ENCODE results near the gene ZNF474. TPM values are rescaled to one million over a fixed set of nuclear protein-coding genes. Genes with fewer than 3 reads are reported as not detected.

The ZNF474 gene
- total and polyA plus RNA-seq, 7 experiments from 2014 or later, result 0.24 TPM; not detected in 4

GRCh38 chr5:122183098-122183787, 53.9 kb downstream of the ZNF474 start:
- no peaks in the 10 kb centered on the region for H3K4me1 Mint-ChIP-seq
- Histone ChIP-seq H3K27ac (ENCODE audit: low read depth, low read length) (no peak overlapping the region), H3K4me1 (ENCODE audit: control insufficient read depth in 2 of 2, insufficient read depth in 2 of 2, low read length in 2 of 2) (no peaks in the 10 kb centered on the region), H3K36me3 (ENCODE audit: control insufficient read depth in 2 of 3, insufficient read depth in 3 of 3, low read length in 3 of 3) (no peaks in the 10 kb centered on the region), H3K9me3 (ENCODE audit: control insufficient read depth in 2 of 3, low read length in 3 of 3) (no peaks in the 10 kb centered on the region), H3K4me3 (ENCODE audit: low read length) (no peak overlapping the region), H3K27me3 (ENCODE audit: control insufficient read depth in 2 of 2, insufficient read depth in 2 of 2, low read length in 2 of 2) (no peaks in the 10 kb centered on the region)
- H3K36me3 Mint-ChIP-seq, result no peaks in the 10 kb centered on the region
- no peak overlapping the region for H3K4me3 Mint-ChIP-seq
- H3K27ac Mint-ChIP-seq, result no peak overlapping the region
- ChIA-PET CTCF (no interaction called here), POLR2A (no interaction called here)
- DNase-seq, result no peak
- intact Hi-C loops (cut with micrococcal nuclease), result no loop called here
- H3K27me3 Mint-ChIP-seq, result peaks cover 2 to 28% (median 20%) of the 10 kb centered on the region in 5 donors
- H3K9me3 Mint-ChIP-seq, result peaks cover 0 to 7% (median 0%) of the 10 kb centered on the region in 11 donors
- no peak for ATAC-seq

- Mint-ChIP-seq H3K4me3 (no peak overlapping the region), H3K36me3 (no peaks in the 10 kb centered on the region), H3K4me1 (no peaks in the 10 kb centered on the region), H3K9me3 (peaks cover 0 to 7% (median 0%) of the 10 kb centered on the region in 11 donors), H3K27me3 (peaks cover 2 to 28% (median 20%) of the 10 kb centered on the region in 5 donors), H3K27ac (no peak overlapping the region)
- H3K4me1 ChIP-seq (ENCODE audit: control insufficient read depth in 2 of 2, insufficient read depth in 2 of 2, low read length in 2 of 2), result no peaks in the 10 kb centered on the region
- H3K4me3 ChIP-seq (ENCODE audit: low read length), result no peak overlapping the region
- H3K9me3 ChIP-seq (ENCODE audit: control insufficient read depth in 2 of 3, low read length in 3 of 3), result no peaks in the 10 kb centered on the region
- DNase-seq (no peak), ATAC-seq (no peak)
- ChIA-PET POLR2A (no interaction called here), CTCF (no interaction called here)
- H3K27me3 ChIP-seq (ENCODE audit: control insufficient read depth in 2 of 2, insufficient read depth in 2 of 2, low read length in 2 of 2), result no peaks in the 10 kb centered on the region
- no peak overlapping the region for H3K27ac ChIP-seq (ENCODE audit: low read depth, low read length)
- no peaks in the 10 kb centered on the region for H3K36me3 ChIP-seq (ENCODE audit: control insufficient read depth in 2 of 3, insufficient read depth in 3 of 3, low read length in 3 of 3)
- intact Hi-C loops (cut with micrococcal nuclease), result no loop called here
These were observed 54.4 kb downstream of the ZNF474 start for GRCh38 chr5:122183788-122184170.

- H3K27me3 Mint-ChIP-seq, result peaks cover 2 to 28% (median 22%) of the 10 kb centered on the region in 5 donors
- peaks cover 0 to 5% (median 0%) of the 10 kb centered on the region in 11 donors for H3K9me3 Mint-ChIP-seq
- Histone ChIP-seq H3K4me1 (ENCODE audit: control insufficient read depth in 2 of 2, insufficient read depth in 2 of 2, low read length in 2 of 2) (no peaks in the 10 kb centered on the region), H3K4me3 (ENCODE audit: low read length) (no peak overlapping the region), H3K27me3 (ENCODE audit: control insufficient read depth in 2 of 2, insufficient read depth in 2 of 2, low read length in 2 of 2) (no peaks in the 10 kb centered on the region), H3K9me3 (ENCODE audit: control insufficient read depth in 2 of 3, low read length in 3 of 3) (no peaks in the 10 kb centered on the region), H3K36me3 (ENCODE audit: control insufficient read depth in 2 of 3, insufficient read depth in 3 of 3, low read length in 3 of 3) (no peaks in the 10 kb centered on the region), H3K27ac (ENCODE audit: low read depth, low read length) (no peak overlapping the region)
- DNase-seq (no peak), ATAC-seq (no peak)
- H3K27ac Mint-ChIP-seq, result no peak overlapping the region
- intact Hi-C loops (cut with micrococcal nuclease), result no loop called here
- ChIA-PET POLR2A (no interaction called here), CTCF (interaction anchor here (0.6 kb wide), 1 partner anchor 44 kb away, joined by 3 read pairs; no protein-coding TSS in a partner anchor)
- no peaks in the 10 kb centered on the region for H3K4me1 Mint-ChIP-seq
- H3K4me3 Mint-ChIP-seq, result no peak overlapping the region
- no peaks in the 10 kb centered on the region for H3K36me3 Mint-ChIP-seq
These were observed 55.4 kb downstream of the ZNF474 start for GRCh38 chr5:122184676-122185255.

GRCh38 chr5:122187426-122187825, 58.1 kb downstream of the ZNF474 start:
- POLR2A ChIA-PET, result no interaction called here

GRCh38 chr5:122190156-122190555, 60.8 kb downstream of the ZNF474 start:
- H3K4me3 ChIP-seq (ENCODE audit: low read length), result no peak overlapping the region
- Mint-ChIP-seq H3K36me3 (no peaks in the 10 kb centered on the region), H3K4me1 (no peaks in the 10 kb centered on the region), H3K4me3 (no peak overlapping the region), H3K27me3 (peaks cover 3 to 59% (median 40%) of the 10 kb centered on the region in 5 donors), H3K9me3 (peaks cover 0 to 5% (median 0%) of the 10 kb centered on the region in 11 donors), H3K27ac (no peak overlapping the region)
- ChIA-PET CTCF (no interaction called here), POLR2A (no interaction called here)
- no peak overlapping the region for H3K27ac ChIP-seq (ENCODE audit: low read depth, low read length)
- H3K4me1 ChIP-seq (ENCODE audit: control insufficient read depth in 2 of 2, insufficient read depth in 2 of 2, low read length in 2 of 2), result no peaks in the 10 kb centered on the region
- ATAC-seq (no peak), DNase-seq (no peak)
- intact Hi-C loops (cut with micrococcal nuclease), result loop anchor here (10.0 kb wide), 2 partner anchors 805 to 1175 kb away; no protein-coding TSS in a partner anchor
- no peaks in the 10 kb centered on the region for H3K36me3 ChIP-seq (ENCODE audit: control insufficient read depth in 2 of 3, insufficient read depth in 3 of 3, low read length in 3 of 3)
- no peaks in the 10 kb centered on the region for H3K9me3 ChIP-seq (ENCODE audit: control insufficient read depth in 2 of 3, low read length in 3 of 3)
- no peaks in the 10 kb centered on the region for H3K27me3 ChIP-seq (ENCODE audit: control insufficient read depth in 2 of 2, insufficient read depth in 2 of 2, low read length in 2 of 2)

More at GRCh38 chr5:122187426-122187825, 58.1 kb downstream of the ZNF474 start:
- H3K36me3 ChIP-seq (ENCODE audit: control insufficient read depth in 2 of 3, insufficient read depth in 3 of 3, low read length in 3 of 3), result no peaks in the 10 kb centered on the region
- Mint-ChIP-seq H3K36me3 (no peaks in the 10 kb centered on the region), H3K9me3 (peaks cover 0 to 5% (median 0%) of the 10 kb centered on the region in 11 donors), H3K27me3 (peaks cover 5 to 47% (median 31%) of the 10 kb centered on the region in 5 donors), H3K4me1 (no peaks in the 10 kb centered on the region), H3K27ac (no peak overlapping the region), H3K4me3 (no peak overlapping the region)
- DNase-seq (no peak), ATAC-seq (no peak)
- intact Hi-C loops (cut with micrococcal nuclease), result no loop called here
- CTCF ChIA-PET, result no interaction called here
- no peak overlapping the region for H3K27ac ChIP-seq (ENCODE audit: low read depth, low read length)
- no peak overlapping the region for H3K4me3 ChIP-seq (ENCODE audit: low read length)
- H3K9me3 ChIP-seq (ENCODE audit: control insufficient read depth in 2 of 3, low read length in 3 of 3), result no peaks in the 10 kb centered on the region
- H3K27me3 ChIP-seq (ENCODE audit: control insufficient read depth in 2 of 2, insufficient read depth in 2 of 2, low read length in 2 of 2), result no peaks in the 10 kb centered on the region
- no peaks in the 10 kb centered on the region for H3K4me1 ChIP-seq (ENCODE audit: control insufficient read depth in 2 of 2, insufficient read depth in 2 of 2, low read length in 2 of 2)

- H3K4me3 ChIP-seq (ENCODE audit: low read length), result no peak overlapping the region
- intact Hi-C loops (cut with micrococcal nuclease), result loop anchor here (10.0 kb wide), 2 partner anchors 802 to 1172 kb away; no protein-coding TSS in a partner anchor
These were observed 63.5 kb downstream of the ZNF474 start for GRCh38 chr5:122192497-122193496.

More at GRCh38 chr5:122192497-122193496, 63.5 kb downstream of the ZNF474 start:
- ATAC-seq (peak; percentile 63), DNase-seq (peak in 4 of 9 donors; percentile 2 to 11 (median 4))
- Histone ChIP-seq H3K4me1 (ENCODE audit: control insufficient read depth in 2 of 2, insufficient read depth in 2 of 2, low read length in 2 of 2) (no peaks in the 10 kb centered on the region), H3K9me3 (ENCODE audit: control insufficient read depth in 2 of 3, low read length in 3 of 3) (no peaks in the 10 kb centered on the region), H3K36me3 (ENCODE audit: control insufficient read depth in 2 of 3, insufficient read depth in 3 of 3, low read length in 3 of 3) (no peaks in the 10 kb centered on the region), H3K27me3 (ENCODE audit: control insufficient read depth in 2 of 2, insufficient read depth in 2 of 2, low read length in 2 of 2) (no peaks in the 10 kb centered on the region), H3K27ac (ENCODE audit: low read depth, low read length) (no peak overlapping the region)
- Mint-ChIP-seq H3K4me3 (no peak overlapping the region), H3K27ac (no peak overlapping the region), H3K9me3 (no peaks in the 10 kb centered on the region), H3K4me1 (no peaks in the 10 kb centered on the region), H3K27me3 (peaks cover 3 to 46% (median 29%) of the 10 kb centered on the region in 5 donors), H3K36me3 (no peaks in the 10 kb centered on the region)
- ChIA-PET POLR2A (no interaction called here), CTCF (interaction anchor here (0.6 kb wide), 1 partner anchor 25 kb away, joined by 3 read pairs; no protein-coding TSS in a partner anchor)

Data from naive thymus-derived CD4-positive, alpha-beta T cell (primary cell).